IMR-90 (cell line): Measurements from ENCODE around the gene MDM1. TPM values are rescaled to one million over a fixed set of nuclear protein-coding genes. Genes with fewer than 3 reads are reported as not detected.

Experiments used
- ATAC-seq: fragments of 200-7000 bp; cut with Tn5 transposase; 2 replicates; pipeline ENCODE4 v1.9.1; 2020; ENCODE audit warnings: low read depth, mild to moderate bottlenecking, moderate library complexity
- BruUV-seq: library from RNA; stranded (reverse); fragments of 400-500 nt; replicated peaks from 2 replicates; lab custom pipeline; 2021; lab: Mats Ljungman, UMichigan
- CTCF ChIA-PET: fragments of 300-600 bp; formaldehyde crosslinking; extraction: SDS; loops from one replicate; lab custom pipeline; 2021; ENCODE audit warnings: antibody characterized with exemption; lab: Yijun Ruan, JAX
- POLR2A ChIA-PET: fragments of 300-600 bp; sonication (Branson Sonifier 250); formaldehyde crosslinking; loops from one replicate; lab custom pipeline; 2022; ENCODE audit warnings: antibody characterized with exemption; ENCODE audit not compliant: unreplicated experiment; lab: Charles Lee
- DNase-seq: peaks from one replicate; pipeline ENCODE4 v3.0.0; 2013
- H2AFZ ChIP-seq: replicated peaks from 2 replicates; pipeline ENCODE3; 2013; ENCODE audit warnings: low read length, mild to moderate bottlenecking; ENCODE audit not compliant: poor library complexity
- H2AK5ac ChIP-seq: 2 replicates; pipeline ENCODE4 v1.6.1; 2013; ENCODE audit warnings: low read depth, low read length, inconsistent platforms
- H2AK9ac ChIP-seq: replicated peaks from 2 replicates; pipeline ENCODE3; 2013; ENCODE audit warnings: mild to moderate bottlenecking, low read depth, low read length, moderate library complexity; ENCODE audit not compliant: poor library complexity
- H2BK120ac ChIP-seq: 2 replicates; pipeline ENCODE4 v1.6.1; 2013; ENCODE audit warnings: low read depth, low read length, inconsistent platforms
- H2BK15ac ChIP-seq: 3 replicates; pipeline ENCODE4 v1.6.1; 2013; ENCODE audit warnings: low read depth, low read length, inconsistent platforms
- H2BK20ac ChIP-seq: 2 replicates; pipeline ENCODE4 v1.6.1; 2013; ENCODE audit warnings: low read depth, mild to moderate bottlenecking, inconsistent platforms, low read length, moderate library complexity
- H2BK5ac ChIP-seq: 2 replicates; pipeline ENCODE4 v1.6.1; 2013; ENCODE audit warnings: mild to moderate bottlenecking, low read depth, low read length, inconsistent platforms; ENCODE audit not compliant: poor library complexity, severe bottlenecking
- H3K14ac ChIP-seq: replicated peaks from 2 replicates; pipeline ENCODE4 v1.6.1; 2013; ENCODE audit warnings: low read depth, low read length, inconsistent platforms
- H3K18ac ChIP-seq: 2 replicates; pipeline ENCODE4 v1.6.1; 2013; ENCODE audit warnings: low read depth, low read length, control low read depth
- H3K23ac ChIP-seq: 2 replicates; pipeline ENCODE4 v1.6.1; 2013; ENCODE audit warnings: low read depth, low read length, inconsistent platforms
- H3K27ac ChIP-seq: 2 replicates; pipeline ENCODE4 v1.5.1; 2013; ENCODE audit warnings: mild to moderate bottlenecking, control low read depth, low read length; ENCODE audit not compliant: insufficient read depth
- H3K27me3 ChIP-seq: 2 replicates; pipeline ENCODE4 v1.6.1; 2013; ENCODE audit warnings: low read length; ENCODE audit not compliant: control insufficient read depth, insufficient read depth
- H3K36me3 ChIP-seq: 2 replicates; pipeline ENCODE4 v1.6.1; 2013; ENCODE audit warnings: low read length, mixed read lengths; ENCODE audit not compliant: control insufficient read depth, insufficient read depth
- H3K4ac ChIP-seq: 2 replicates; pipeline ENCODE4 v1.6.1; 2013; ENCODE audit warnings: low read depth, low read length, inconsistent platforms
- H3K4me1 ChIP-seq: 2 replicates; pipeline ENCODE4 v1.6.1; 2013; ENCODE audit warnings: low read length, mixed read lengths; ENCODE audit not compliant: control insufficient read depth, insufficient read depth
- H3K4me2 ChIP-seq: 2 replicates; pipeline ENCODE4 v1.6.1; 2013; ENCODE audit warnings: low read depth, mild to moderate bottlenecking, control low read depth, low read length, moderate library complexity
- H3K4me3 ChIP-seq: 2 replicates; pipeline ENCODE4 v1.5.1; 2013; ENCODE audit warnings: low read depth, mild to moderate bottlenecking, control low read depth, low read length, moderate library complexity; ENCODE audit not compliant: insufficient read depth
- H3K56ac ChIP-seq: 2 replicates; pipeline ENCODE4 v1.6.1; 2013; ENCODE audit warnings: low read length, inconsistent platforms; ENCODE audit not compliant: insufficient read depth; ENCODE audit errors: extremely low read depth
- H3K79me1 ChIP-seq, 2 experiments: 2 replicates each; pipeline ENCODE4 v1.6.1; 2013; ENCODE audit warnings: low read length in 2 of 2, inconsistent platforms in 1 of 2, low read depth in 1 of 2
- H3K9ac ChIP-seq: 2 replicates; pipeline ENCODE4 v1.6.1; 2013; ENCODE audit warnings: low read depth, low read length, control low read depth
- H3K9me1 ChIP-seq: 2 replicates; pipeline ENCODE4 v1.6.1; 2013; ENCODE audit warnings: low read length, inconsistent platforms; ENCODE audit not compliant: insufficient read depth
- H3K9me3 ChIP-seq: 2 replicates; pipeline ENCODE4 v1.6.1; 2013; ENCODE audit warnings: low read length; ENCODE audit not compliant: control insufficient read depth, insufficient read depth
- H4K20me1 ChIP-seq: 2 replicates; pipeline ENCODE4 v1.6.1; 2013; ENCODE audit warnings: low read length, inconsistent platforms; ENCODE audit not compliant: insufficient read depth
- H4K5ac ChIP-seq: 2 replicates; pipeline ENCODE4 v1.6.1; 2013; ENCODE audit warnings: mild to moderate bottlenecking, low read depth, low read length, control low read depth
- H4K8ac ChIP-seq, 2 experiments: 2 replicates each; pipeline ENCODE4 v1.6.1; 2013; ENCODE audit warnings: low read depth in 2 of 2, low read length in 2 of 2, control low read depth in 1 of 2, inconsistent platforms in 1 of 2
- H4K91ac ChIP-seq: 2 replicates; pipeline ENCODE4 v1.6.1; 2013; ENCODE audit warnings: low read depth, low read length, inconsistent platforms; ENCODE audit not compliant: insufficient read depth
- CHD1 ChIP-seq: IDR thresholded peaks from 2 replicates; pipeline ENCODE4 v1.6.1; 2012; ENCODE audit warnings: low read depth, low read length, improper control_type of control experiment
- MAZ ChIP-seq: IDR thresholded peaks from 2 replicates; pipeline ENCODE4 v1.6.1; 2012; ENCODE audit warnings: low read depth, mild to moderate bottlenecking, low read length, improper control_type of control experiment, moderate library complexity, borderline replicate concordance
- NFE2L2 ChIP-seq: fragments of 150-350 bp; IDR thresholded peaks from 2 replicates; pipeline ENCODE4 v1.6.1; 2016; ENCODE audit warnings: low read depth, mild to moderate bottlenecking, low read length
- RAD21 ChIP-seq: IDR thresholded peaks from 2 replicates; pipeline ENCODE4 v1.6.1; 2012; ENCODE audit warnings: low read length, improper control_type of control experiment
- SMC3 ChIP-seq: fragments of 150-350 bp; IDR thresholded peaks from 2 replicates; pipeline ENCODE4 v1.6.1; 2016; ENCODE audit warnings: low read depth, mild to moderate bottlenecking, antibody characterized with exemption, low read length, moderate library complexity
- WGBS, 2 experiments: methylation state at CpG; one replicate each; pipeline versions ENCODE4 v1.1.5 to v1.1.7; 2013; ENCODE audit warnings: missing lambda C conversion rate in 2 of 2; ENCODE audit not compliant: insufficient read length in 1 of 2; ENCODE audit errors: extremely low coverage in 2 of 2; 5-methylcytosine and 5-hydroxymethylcytosine counted together
- dilution Hi-C: fragments of 300-500 bp; cut with HindIII; formaldehyde crosslinking; loops from one replicate; pipeline ENCODE4 v1.14.3; 2018; ENCODE audit warnings: low sequenced_read_pairs; ENCODE audit not compliant: unreplicated experiment
- in situ Hi-C: fragments of 300-500 bp; cut with MboI; formaldehyde crosslinking; loops from 3 replicates; pipeline ENCODE4 v1.14.3; 2019; ENCODE audit warnings: low sequenced_read_pairs, inconsistent platforms, mixed read lengths
- intact Hi-C: fragments of 100-400 bp; cut with micrococcal nuclease; formaldehyde crosslinking; loops from 2 replicates; pipeline ENCODE4 v1.10.0; 2022
- polyA plus RNA-seq, 3 experiments: library from polyadenylated mRNA; depleted of rRNA; stranded (reverse); fragments of >200 nt; gene quantifications; 2 replicates each; pipeline ENCODE4 v1.2.3, GENCODE V29; 2012; ENCODE audit warnings: low replicate concordance in 1 of 3
- total RNA-seq: library from RNA; depleted of rRNA; stranded (reverse); fragments of >200 nt; gene quantifications from 2 replicates; pipeline ENCODE4 v1.2.3, GENCODE V29; 2012
- TF ChIP-seq, protein P1 (sequence below): fragments of 150-350 bp; IDR thresholded peaks from 2 replicates; pipeline ENCODE4 v1.6.1; 2016; ENCODE audit warnings: low read depth, mild to moderate bottlenecking, low read length, moderate library complexity, borderline replicate concordance

MDM1 gene
- total and polyA plus RNA-seq, 2 of the 4 experiments (the other 2 are of a cell fraction) = 5.6 to 5.7 TPM

DNA sequence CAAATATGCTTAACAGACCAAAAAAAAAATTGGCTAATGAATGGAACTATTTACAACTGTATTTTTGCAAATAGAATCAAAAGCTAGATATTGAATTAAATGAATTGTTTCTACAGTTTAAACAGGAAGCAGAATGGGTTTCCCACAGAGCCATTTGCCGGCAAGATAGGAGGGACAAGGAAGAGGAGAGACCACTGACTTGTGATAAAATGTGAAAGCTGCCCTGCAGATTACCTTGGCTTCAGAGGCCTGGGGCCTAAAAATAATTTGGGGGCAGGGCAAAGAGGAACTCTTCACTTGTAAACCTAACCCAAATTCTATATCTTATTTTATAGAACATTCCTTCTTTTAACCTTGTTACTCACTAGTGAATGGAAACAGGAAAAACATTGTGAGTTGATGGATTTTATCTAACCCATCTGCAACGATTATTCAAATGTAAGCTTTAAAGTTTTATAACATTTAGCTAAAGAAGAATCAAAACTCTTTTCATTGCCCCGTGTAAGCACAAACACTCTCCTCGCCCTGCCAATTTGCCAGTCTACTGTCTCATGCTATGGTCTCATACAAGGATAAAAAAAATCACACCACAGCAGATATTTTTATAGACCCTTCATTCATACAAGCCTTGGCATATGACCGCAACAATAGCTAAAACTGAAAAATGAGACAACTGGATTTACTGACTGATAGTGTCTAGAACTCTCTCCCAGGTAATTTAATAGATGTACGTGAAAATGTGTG, 49.5 kb upstream of the MDM1 start:
- no peak overlapping the region for H4K91ac ChIP-seq
- no peak overlapping the region for H2BK5ac ChIP-seq
- no peak overlapping the region for H2BK15ac ChIP-seq
- H2AFZ ChIP-seq = no peak overlapping the region
- H3K9ac ChIP-seq = no peak overlapping the region
- peaks cover 9% of the 10 kb centered on the region for H3K27me3 ChIP-seq
- H3K9me3 ChIP-seq = no peaks in the 10 kb centered on the region
- H3K4me1 ChIP-seq = no peaks in the 10 kb centered on the region
- no peak overlapping the region for H2AK5ac ChIP-seq
- no peak overlapping the region for H3K14ac ChIP-seq
- H3K4ac ChIP-seq = no peak overlapping the region
- no peak overlapping the region for H3K4me3 ChIP-seq
- ATAC-seq = no peak
- no peak overlapping the region for H3K18ac ChIP-seq
- H4K8ac ChIP-seq = no peak overlapping the region
- TF ChIP-seq CHD1 = no peak
- no peak for TF ChIP-seq RAD21
- TF ChIP-seq SMC3 = no peak
- no peak for TF ChIP-seq MAZ
- TF ChIP-seq, protein P1, sequence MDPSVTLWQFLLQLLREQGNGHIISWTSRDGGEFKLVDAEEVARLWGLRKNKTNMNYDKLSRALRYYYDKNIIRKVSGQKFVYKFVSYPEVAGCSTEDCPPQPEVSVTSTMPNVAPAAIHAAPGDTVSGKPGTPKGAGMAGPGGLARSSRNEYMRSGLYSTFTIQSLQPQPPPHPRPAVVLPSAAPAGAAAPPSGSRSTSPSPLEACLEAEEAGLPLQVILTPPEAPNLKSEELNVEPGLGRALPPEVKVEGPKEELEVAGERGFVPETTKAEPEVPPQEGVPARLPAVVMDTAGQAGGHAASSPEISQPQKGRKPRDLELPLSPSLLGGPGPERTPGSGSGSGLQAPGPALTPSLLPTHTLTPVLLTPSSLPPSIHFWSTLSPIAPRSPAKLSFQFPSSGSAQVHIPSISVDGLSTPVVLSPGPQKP = no peak
- no peak for TF ChIP-seq NFE2L2
- intact Hi-C loops (no loop called here), in situ Hi-C loops (no loop called here), dilution Hi-C loops (no loop called here)
- H3K36me3 ChIP-seq = no peaks in the 10 kb centered on the region
- no peaks in the 10 kb centered on the region; the same call in 1 of the 2 replicates for H3K9me1 ChIP-seq
- H3K23ac ChIP-seq = no peak overlapping the region
- BruUV-seq = no TSS peak
- no peak overlapping the region for H3K56ac ChIP-seq
- ChIA-PET CTCF (interaction anchor here (0.6 kb wide), 1 partner anchor 47 kb away, joined by 3 read pairs; no protein-coding TSS in a partner anchor), POLR2A (no interaction called here)
- no peak overlapping the region for H2BK20ac ChIP-seq
- H3K79me1 ChIP-seq = no peaks in the 10 kb centered on the region
- no peak overlapping the region for H3K4me2 ChIP-seq
- H2BK120ac ChIP-seq = no peak overlapping the region
- DNase-seq = no peak
- 92% methylated on average over 2 of the region's 6 CpGs; no CpG with 5 or more reads in 1 of the 2 experiments for WGBS, 2 experiments
- H4K5ac ChIP-seq = no peak overlapping the region
- no peak overlapping the region for H3K27ac ChIP-seq
- no peak overlapping the region for H2AK9ac ChIP-seq
- H4K20me1 ChIP-seq = no peaks in the 10 kb centered on the region
